HuH-7.5 (cell line): ENCODE measurements around the gene BEAN1.

Experiments
- DNase-seq: peaks from one replicate; pipeline ENCODE4 v3.0.0; 2011; ENCODE audit warnings: low spot score

The BEAN1 gene

DNA sequence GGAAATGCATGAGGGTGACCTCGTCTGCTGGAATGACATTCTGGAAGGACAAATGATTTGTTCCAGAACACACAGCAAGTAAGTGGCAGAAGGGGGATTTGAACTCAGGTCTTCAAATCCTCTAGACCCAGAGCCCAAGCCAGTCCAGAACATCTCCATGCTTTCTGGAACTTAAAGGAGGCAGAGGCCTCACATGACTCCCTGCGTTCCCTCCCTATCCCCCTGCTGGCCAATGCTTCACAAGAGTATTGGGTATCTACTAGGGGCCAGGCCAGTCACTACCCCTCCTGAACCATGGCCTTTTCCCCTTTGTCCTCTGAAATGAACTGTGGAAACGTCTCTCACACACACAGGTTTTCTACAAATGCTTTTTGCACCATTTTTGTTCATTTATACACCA is 7.6 kb upstream of the BEAN1 start:
- DNase-seq: no peak

DNA sequence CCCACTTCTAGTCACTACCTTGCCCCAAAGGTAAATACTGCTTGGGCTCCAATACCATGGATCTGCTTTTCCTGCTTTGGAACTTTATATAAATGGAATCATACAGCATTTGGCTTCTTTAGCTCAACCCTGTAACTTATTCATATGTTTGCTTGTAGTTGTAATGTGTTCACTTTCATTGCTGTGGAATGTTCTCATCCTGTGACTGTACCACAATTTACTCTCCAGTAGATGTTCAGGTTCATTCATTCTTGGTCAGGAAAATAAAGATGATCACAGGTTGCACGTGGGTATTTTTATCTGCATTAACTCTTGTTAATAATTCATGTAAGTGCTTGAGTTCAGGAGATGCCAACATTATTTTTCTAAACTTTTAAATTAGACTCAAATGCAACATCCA is 6.7 kb upstream of the BEAN1 start:
- DNase-seq: no peak

DNA sequence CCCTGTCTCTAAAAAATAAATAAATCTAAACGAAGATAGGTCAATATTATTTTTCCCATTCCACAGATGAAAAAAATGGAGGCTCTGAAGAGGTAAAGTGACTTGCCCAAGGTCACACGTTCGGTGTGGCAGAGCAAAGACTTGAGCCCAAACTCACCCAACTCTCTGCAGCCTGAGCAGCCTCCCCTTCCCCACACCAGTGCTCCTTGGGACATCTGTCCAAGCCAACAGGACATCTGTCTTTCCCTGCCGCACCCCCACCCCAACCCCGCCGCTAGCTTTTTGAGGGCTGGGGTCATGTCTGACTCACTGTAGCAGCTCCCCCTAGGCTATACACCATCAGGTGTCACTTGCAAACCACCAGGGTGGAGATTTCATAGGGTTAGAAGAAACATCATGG is 5.2 kb upstream of the BEAN1 start:
- no peak for DNase-seq

DNA sequence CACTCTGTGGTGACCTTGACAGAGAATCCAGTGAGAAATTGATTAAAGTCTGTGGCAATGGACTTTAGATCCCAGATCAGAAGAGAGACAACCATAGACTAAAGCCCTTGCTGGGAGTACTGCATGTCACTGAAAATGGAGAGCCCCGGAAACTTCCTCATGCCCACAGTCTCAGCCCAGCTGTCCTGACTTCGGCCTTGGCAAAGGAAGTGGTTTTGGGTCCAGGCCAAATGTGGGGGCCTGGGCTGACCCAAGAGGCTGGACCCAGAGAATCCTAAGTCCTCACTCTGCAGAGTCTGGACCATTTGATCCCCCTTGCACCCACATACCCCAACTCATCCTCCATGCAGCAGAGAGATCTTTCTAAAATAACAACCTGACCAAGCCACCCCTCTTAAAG is 4.7 kb upstream of the BEAN1 start:
- no peak for DNase-seq

DNA sequence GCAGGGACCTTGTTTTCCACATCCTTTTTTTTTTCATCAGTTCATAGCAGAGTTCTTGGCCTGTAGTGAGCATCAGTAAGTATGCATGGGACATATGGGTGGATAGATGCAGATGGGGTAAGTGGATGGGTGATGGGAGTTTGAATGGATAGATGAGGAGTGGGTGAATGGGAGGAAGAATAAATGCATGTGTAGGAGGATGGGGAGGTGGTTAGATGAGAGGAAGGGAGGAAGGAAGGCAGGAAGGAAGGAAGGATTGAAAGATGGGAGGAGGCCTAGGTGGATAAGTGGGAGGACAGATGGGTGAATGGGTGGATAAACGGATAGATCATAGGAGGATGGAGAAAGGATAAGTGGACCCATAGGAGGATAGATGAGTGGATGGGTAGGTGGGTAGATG is 3.9 kb upstream of the BEAN1 start:
- no peak for DNase-seq

DNA sequence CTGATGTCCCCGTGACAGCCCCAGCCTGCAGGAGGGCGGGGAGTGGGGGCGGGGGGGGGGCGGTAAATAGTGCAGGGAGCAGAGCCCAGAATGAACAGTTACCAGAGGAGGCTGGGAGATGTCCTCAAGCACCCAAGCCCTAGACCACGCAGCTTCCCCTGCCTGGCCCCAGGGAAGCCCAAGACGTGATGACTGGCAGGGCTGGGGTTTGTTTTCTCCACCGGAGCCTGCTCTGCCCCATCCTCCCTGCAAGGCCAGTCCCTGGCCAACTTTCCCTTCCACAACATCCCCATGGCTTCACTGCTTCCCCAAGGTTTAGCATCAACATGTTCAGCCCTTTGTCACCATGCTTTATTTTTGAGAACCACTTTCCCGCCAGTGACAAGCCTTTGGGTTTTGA is 1.4 kb upstream of the BEAN1 start:
- no peak for DNase-seq

DNA sequence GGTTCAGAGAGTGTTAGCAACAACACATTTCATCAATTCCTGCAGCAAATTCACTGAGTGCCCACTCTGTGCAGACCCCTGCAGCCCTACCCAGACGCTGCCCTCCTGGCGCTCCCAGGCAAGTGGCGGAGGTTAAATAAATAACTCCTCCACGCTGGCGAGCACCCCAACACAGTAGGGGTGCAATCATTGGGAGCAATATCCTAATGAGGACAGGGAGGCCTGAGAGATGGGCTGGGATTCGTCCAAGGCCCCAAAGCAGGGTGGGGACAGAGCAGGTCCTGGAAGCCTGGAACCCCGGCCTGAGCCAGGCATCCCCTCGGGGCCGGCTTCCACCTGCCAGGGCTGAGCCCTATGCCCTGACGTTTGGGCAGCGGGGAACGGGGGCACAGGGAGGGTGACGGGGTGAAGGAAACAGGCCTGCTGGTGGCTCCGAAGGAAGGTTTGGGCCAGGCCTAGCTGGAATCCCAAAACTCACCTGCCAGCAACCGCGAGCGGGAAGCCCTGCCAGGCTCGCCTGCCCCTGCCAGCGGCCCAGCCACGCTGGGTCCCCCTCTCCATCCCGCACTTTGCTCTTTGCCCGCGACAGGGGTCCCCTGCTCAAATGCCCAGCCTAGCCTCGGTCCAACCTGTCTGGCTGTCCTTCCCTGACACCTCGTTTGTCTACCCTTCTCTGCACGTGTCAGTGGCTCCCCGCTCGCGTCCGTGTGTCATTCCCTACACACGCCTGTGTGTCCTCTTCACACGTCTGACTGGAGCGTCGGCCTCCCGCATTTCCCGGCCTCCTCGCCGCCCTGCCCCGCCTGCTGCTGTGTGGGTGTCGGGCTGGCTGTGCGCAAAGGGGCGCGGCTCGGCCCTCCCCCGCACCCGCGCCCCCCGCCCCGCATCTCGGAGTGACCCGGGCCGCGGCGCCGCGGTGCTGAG is 721 bp upstream of the BEAN1 start:
- DNase-seq: no peak

DNA sequence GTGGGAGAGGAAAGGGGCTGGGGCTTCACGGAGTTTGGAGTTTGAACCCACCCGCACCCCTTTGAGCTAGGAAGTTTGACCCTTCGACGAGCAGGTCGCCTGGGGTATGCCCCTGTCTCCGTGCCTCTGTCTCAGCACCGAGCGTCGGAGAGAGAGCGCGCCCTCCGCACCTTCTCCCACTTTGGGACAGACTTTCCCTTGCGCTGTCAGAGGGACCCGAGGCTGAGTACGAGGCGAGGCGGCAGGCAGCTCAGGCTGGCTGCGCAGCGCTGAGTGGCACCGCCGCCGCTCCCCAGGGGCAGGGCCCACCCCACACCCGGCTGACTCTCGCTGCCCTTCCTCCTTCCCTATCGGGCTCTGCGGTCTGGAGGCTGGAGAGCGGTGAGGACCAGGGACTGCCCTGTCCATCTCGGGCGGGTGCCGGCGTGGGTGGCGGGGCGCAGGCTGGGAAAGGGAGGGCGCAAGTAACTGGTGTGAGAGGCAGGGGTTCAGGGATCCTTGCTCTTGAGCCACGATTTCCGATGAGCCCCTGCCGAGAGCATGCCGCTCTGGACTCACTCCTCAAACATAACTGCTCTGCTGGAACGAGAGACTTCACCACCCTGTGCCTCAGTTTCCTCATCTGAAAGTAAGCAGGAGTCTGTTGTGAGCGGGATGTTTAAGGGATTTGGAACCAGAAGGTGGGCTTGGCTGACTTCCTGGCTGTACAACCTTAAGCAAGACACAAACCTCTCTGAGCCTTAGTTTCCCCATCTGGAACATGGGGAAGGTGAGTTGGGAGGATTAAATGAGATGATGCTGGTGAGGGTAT is 981 bp downstream of the BEAN1 start:
- DNase-seq: no peak

DNA sequence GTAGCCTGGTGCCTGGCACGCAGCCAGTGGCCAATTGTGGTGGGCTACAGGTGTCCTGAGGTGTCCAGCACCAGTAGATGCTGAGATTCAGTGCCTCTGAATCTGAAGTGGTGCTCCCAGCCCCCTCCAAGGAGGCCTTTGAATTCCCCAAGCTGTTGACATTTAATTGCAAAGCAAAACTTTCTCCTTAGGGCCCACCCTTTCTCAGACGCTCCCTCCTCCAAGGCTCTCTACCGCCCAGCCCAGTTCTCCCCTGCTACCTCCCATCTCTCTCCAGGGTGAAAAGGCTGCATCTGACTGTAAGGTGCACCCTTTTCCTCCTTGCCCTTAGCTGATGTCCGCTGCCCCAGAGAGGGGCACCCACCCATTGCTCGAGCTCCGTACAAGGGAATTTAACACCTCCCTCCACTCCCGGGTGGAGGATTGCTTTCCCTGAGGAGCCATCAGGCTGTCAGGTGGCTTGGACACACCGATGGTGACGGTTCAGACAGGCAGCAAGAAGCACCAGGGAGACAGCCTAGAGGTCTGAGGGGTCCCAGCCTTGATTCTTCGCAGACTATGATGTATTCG is 1.7 kb downstream of the BEAN1 start:
- DNase-seq: no peak

DNA sequence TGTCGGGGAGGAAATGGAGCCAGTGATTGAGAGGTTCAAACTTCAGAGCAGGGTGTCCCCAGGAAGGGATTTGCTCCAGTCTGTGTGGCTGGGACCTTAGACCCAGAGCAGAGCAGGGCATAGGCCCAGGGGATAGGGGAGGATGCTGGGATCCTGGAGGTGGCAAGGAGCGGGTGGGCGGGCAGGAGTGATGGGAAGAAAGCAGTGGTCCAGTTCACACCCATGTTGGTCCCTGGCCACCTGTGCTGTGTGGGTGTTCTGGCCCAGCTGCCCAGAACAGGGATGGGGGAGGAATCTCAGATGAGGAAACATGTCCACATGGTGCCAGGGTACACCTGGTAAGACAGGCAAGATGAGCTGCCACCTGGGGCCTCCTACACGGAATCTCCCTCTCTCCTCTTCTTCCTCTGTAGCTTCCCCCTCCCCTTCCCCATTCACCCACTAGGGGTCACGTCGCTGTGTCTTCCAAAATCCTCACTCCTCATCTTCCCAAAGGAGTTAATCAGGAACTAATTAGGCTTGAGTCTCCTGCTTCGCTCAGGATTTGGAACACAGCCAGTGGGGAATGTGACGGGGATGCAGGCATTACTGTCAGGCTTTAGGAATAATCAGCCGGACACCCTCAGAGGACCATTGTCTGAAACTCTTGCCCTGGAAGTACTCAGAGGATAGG is 2.3 kb downstream of the BEAN1 start:
- no peak for DNase-seq

DNA sequence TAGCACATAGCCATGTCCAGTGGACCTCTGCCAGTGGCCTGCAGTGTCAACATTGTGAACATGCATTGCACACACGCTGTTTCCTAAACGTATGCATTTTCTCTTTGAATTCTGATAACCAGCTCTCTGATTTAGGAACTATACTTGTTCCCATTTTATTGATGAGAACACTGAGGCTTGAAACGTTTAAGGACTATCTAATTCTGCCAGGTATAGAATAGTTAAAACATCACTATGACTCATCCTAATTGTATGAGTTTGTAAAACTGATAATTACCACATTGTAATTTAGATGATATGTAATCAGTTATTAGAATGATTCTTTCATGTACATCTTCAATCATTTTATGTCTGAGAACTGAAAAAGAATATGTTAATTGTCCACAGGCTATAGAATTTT is 3.1 kb downstream of the BEAN1 start:
- DNase-seq: no peak

DNA sequence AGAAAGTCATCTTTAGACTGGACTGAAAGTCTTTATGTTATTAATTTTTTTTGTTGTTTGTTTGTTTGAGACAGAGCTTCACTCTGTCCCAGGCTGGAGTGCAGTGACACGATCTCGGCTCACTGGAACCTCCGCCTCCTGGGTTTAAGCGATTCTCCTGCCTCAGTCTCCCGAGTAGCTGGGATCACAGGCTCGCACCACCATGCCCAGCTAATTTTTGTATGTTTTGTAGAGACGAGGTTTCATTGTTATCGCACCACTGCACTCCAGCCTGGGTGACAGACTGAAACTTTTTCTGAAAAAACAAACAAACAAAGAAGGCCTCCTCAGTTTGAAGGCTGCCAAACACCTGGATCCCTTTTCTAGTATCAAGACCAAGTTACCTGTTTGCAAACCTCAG is 4.7 kb downstream of the BEAN1 start:
- no peak for DNase-seq

DNA sequence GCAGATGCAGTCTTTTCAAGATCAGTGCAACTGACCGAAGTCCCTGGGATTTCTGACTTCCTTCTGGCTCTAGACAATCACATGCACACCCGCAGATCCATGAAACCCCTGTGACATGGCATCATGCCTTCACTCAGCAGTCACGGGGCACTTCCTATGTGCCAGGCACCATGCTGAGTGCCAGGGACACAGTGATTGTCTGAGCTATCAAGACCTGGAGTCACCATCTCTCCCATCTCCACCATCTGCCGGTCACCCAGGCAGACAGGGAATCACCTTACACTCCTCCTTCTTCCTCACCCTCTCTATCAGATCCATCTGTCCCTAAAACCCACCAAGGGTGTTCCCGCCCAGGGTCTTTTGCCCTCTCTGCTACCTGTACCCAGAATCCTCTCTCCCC is 5.3 kb downstream of the BEAN1 start:
- no peak for DNase-seq

DNA sequence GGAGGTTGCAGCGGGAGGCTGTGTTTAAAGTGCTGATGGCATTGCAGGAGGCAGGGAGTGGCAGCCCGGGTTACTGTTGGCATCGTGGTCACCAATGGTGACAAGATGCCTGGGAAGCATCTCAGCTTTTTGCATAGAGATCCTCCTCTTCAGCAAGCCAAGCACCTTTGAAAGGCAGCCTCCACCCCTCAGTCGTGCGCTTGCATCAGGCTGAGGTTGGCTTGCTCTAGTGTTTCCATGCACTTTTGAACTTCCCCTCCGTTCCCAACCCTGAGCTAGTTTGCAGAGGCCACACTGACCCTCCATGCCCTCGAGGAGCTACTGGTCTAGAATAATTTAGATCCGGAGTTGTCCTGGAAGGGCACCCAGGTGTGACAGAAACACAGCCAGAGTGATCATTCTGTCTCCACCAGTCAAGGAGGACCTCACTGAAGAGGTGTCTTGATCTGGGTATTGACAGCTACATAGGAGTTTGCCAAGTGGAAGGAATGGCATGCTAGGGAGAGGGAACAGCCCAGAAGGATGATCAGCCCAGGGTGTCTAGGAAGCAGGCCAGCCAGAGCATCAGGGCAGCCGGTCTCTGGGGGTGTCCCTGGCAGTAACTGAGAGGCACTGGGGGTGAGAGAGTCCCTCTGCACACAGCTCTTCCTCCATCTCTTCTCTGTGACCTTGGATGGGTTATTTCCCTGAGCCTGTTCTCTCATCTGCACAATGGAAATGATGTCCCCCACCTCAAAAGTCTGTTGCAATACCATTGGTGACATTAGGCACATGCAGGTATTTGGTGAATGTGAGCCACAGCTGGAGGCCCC is 7.7 kb downstream of the BEAN1 start:
- no peak for DNase-seq

DNA sequence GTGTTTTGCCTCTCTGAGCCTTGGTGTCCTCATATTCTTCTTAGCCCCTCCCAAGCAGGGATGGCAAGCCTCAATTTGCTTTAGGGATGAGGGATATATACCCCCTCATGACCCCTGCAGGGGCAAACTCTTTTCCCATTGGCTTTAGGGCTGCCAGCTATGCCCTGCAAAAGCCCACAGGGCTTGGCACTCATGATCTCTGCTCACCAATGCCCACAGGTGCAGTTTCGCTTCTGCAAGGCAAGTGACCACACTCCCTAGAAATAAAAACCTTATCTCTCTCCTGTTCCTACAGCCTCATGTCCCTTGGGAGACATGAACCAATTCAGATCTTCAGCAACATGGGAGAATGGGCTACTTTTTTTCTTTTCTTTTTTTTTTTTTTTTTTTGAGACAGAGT is 8.8 kb downstream of the BEAN1 start:
- no peak for DNase-seq

DNA sequence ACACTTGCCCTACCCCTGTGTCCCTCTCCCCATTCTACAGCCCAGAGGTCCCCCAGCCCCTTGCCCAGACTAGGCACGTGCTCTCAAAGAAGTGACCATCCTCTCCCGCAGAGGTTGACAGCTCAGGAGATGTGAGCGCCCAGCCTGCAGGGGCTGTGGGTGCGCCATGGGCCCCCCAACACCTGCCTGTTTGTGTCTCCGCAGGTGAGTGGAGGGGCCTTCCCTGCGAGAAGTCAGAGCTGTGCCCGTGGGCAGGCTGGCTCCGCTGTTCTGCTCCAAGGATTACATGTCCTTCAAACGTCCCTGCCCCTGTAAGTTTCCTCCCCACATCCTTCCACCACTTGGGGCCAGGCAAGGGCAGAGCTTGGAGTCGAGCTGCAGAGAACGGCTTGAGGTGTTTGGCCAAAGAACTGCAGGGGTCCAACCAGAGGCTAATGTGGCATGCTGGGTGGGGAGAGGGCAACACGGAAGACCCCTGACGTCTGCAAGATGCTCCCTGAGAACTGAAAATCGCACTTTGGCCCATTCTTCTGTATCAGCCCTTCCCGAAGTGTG is 10.4 kb downstream of the BEAN1 start:
- DNase-seq: no peak

DNA sequence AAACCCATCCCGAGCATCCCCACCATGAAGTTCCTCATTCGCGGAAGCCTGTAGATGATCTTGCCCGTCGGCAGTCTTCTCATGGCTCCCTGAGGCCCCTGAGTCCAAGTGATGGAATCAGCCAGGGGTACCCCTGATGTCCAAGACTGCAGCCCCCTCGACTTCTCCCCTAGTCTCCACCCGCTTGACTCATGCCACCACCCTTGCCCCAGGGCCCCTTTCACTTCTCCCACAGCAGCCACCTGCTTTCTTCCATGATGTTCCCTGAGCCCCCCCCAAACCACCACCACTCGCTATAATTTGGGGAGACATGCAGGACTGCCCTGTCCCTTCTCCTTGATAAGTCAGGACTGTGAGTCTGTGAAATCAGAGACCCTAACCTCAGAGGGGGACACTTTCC is 11.4 kb downstream of the BEAN1 start:
- no peak for DNase-seq

DNA sequence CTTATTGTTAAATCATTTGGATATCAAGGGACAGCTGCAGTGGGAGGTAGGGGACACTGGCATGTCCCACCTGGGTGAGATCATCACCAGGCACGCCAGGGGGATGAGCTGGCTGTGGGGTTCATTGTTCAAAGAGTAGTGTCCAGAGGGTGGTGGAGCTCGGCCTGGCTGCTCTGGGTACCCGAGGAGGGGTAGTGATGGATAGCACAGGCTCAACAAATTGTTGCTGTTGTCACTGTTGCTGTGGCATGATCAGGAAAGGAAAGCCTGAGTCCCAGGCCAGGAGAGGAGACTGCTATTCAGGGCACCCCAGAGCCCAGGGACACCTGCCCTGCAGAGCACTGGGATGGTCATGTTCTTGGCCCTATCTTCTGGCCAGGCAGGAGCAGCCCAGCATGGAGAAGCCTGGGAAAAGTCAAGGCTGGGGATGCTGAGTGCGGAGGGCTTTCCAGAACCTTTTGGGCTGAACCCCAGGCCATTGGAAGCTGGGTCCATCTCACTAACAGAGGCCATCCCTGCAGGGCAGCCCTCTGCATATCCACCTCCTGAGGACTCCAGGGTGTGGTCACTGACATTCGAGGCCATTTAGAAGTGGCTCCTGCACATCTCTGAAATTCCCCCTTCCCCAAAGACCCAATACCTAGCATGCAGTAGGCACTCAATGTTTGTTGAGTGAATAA is 12.1 kb downstream of the BEAN1 start:
- no peak for DNase-seq

DNA sequence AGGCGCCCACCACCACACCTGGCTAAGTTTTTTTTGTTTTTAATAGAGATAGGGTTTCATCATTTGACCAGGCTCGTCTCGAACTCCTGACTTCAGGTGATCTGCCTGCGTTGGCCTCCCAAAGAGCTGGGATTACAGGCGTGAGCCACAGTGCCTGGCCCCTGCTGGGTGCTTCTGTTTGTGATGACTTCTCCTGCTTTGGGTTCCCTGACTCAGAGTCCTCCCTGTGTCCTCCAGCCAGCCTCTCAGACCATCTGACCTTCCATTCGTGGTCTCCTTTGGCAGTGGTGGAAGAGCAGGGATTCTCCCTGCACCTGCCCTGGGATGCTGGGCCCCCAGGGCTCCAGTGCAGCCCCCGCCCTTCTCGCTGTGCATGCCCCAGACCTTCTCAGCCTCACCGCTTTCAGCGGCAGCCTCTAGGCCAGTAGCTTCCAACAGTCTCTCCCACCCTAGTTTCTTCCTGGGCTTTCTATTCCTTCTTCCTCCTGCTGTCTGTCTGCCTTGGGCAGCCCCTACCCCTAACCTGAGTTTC is 13.2 kb downstream of the BEAN1 start:
- no peak for DNase-seq

DNA sequence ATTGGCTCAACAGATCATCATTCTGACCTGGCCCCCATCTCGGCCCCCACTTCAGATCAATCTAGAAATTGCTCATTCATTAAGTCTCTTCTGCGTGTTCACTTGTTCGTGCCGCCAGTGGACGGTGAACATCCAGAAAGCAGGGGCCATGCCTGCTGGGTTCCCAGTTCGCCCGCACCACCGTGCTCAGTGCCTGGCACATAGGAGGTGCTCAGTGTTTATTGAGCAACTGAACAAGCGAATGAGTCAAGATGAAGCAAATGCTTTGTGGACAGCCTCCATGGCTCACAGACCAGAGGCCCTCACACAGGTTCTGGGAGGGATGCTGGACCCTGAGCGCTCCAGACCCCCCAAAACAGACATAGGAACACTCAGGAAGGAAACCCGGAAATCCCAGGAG is 13.9 kb downstream of the BEAN1 start:
- DNase-seq: no peak
